GM19467 (cell line): ENCODE data around the gene NUPR2.
"Not testable (repeated sequence)": the region's sequence is repeated elsewhere in the genome, so short reads cannot be mapped to it uniquely, and the experiment has no call there.

Experiments used
- ATAC-seq: cut with Tn5 transposase; IDR thresholded peaks from one replicate; pipeline ENCODE4 v1.9.1; 2021; ENCODE audit warnings: mild to moderate bottlenecking, moderate library complexity; ENCODE audit not compliant: unreplicated experiment

NUPR2 gene

DNA sequence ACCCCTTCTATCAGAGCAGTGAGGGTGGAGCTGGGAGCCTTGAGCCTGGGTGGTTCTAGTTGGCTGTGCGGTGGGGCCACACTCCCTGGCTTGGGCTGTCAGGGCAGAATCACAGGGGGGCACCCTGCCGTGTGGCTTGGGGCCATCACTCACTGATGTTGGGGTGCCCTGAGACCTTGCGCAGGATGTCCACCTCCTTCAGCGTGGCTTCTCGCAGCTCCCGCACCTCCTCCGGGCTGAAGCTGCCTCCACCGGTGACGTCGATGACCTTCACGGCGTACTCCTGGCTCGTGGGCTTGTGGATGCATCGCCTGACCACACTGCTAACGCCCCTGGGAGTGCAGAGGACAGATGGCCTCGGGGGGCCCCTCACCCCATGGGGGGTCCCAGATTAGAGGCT lies 28.8 kb downstream of the NUPR2 start:
- no peak for ATAC-seq

DNA sequence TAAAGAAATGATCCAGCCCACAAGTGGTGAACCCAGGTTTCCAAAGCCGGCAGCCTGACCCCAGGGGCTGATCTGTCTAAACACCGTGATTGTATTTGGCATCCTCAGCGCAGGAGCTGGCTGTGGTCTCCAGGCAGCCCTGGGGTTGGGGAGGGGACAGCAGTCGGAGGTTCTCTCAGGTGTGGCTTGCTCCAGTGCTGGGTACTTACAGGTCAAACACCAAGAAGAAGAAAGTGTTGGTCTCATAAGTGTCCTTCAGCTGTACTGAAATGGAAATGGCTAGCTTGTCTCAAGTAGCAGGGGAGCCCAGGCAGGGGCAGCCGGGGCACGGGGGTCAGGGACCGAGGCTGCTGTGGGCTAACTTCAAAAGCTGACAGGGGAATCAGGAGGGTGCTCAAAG lies 29.5 kb downstream of the NUPR2 start:
- ATAC-seq = no peak

DNA sequence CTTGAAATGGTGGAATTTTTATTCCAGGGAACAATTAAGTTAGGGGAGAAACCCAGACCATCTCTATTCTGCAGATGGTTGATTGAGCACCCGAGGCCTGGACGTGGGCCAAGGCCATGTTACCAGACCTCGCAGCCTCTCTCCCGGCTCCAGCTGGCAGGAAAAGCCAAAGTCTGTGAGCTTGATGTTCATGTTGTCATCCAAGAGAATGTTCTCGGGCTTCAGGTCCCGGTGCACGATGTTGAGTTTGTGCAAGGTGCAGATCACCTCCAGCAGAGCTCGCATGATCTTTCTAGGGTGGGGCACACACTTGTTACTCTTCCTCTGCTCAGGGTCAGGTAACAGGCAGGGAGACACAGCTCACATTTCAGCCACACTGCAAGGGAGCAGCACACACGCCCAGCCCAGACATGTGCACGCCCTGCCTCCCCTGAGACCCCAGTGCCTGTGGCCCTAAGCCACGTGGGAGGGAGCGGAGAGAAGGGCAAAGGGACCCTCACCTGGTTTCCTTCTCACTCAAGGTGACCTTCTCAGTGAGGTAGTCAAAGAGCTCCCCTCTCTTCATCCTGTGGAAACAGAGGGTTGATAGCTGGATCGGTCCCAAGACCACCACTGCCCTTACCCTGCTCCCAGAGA lies 32.9 kb downstream of the NUPR2 start:
- ATAC-seq = no peak

DNA sequence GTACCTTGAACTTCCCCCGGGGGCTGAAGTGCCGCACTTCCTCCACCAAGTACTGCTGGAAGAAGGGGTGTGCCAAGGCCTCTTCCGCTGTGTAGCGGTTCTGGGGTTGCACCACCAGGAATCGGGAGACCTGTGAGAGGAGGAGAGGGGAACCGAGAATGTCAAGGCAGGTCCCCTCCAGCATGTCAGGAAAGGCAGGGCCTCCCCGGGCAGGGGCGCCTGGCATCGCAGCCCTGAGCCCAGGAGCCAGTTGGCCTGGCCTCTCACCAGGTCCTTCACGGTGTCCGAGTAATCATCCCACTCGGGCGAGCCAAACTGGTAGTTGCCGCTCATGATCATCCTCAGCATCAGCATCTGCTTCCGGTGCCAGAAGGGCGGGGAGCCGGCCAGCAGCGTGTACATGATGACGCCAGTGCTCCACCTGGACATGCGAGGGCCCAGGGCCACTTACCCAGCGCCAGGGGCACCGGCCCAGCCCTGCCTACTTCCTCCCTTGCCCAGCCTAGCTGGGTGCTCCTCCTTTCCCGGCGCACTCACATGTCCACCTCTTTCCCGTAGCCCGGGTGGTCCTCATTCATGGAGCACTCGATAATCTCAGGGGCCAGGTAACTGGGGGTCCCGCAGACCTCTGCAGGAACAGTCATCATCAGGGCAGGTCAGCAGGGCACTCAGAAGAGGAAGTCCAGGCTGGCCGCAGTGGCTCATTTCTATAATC lies 34.4 kb downstream of the NUPR2 start:
- no peak for ATAC-seq

DNA sequence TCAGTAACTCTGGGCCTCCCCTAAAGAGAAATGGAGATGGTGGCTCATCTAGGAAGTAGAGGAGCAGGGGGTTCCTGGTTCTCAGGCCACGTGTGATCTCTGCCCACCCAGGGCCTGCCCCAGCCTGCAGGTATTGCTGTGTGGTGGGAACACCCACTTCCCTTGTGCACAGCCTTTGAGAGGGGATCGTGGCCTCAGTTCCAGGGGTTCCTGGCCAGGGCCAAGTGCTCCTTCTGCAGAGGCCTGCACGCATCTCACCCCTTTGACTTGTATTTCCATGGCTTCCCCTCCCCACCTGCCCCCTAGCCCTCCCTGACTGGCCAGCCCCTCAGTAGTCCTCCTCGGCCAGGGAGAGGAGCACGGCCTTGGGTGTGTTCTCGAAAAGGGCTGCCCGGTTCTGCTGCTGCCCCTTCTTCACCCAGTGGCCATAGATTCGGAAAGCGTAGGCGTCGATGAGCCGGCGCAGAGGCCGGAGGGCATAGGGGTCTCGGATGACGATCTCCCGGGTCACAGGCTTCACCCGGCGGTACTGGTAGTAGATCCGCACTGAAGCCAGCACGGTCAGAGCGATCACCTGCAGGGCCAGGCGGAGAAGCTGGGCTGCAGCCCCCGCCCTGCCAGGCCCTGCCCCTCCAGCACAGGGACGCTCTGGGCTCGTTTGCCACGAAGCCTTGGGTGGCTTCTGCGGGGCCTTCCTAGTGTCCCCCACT lies 35.3 kb downstream of the NUPR2 start:
- not testable (repeated sequence) for ATAC-seq

DNA sequence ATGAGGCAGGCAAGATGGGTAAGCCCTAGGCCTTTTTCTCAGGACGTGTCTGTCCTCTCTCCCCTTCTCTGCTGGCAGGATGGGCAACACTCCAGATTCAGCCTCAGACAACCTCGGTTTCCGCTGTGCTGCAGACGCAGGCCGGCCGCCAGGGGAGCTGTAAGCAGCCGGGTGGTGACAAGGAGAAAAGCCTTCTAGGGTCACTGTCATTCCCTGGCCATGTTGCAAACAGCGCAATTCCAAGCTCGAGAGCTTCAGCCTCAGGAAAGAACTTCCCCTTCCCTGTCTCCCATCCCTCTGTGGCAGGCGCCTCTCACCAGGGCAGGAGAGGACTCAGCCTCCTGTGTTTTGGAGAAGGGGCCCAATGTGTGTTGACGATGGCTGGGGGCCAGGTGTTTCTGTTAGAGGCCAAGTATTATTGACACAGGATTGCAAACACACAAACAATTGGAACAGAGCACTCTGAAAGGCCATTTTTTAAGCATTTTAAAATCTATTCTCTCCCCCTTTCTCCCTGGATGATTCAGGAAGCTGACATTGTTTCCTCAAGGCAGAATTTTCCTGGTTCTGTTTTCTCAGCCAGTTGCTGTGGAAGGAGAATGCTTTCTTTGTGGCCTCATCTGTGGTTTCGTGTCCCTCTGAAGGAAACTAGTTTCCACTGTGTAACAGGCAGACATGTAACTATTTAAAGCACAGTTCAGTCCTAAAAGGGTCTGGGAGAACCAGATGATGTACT lies 36.6 kb downstream of the NUPR2 start:
- no peak for ATAC-seq

DNA sequence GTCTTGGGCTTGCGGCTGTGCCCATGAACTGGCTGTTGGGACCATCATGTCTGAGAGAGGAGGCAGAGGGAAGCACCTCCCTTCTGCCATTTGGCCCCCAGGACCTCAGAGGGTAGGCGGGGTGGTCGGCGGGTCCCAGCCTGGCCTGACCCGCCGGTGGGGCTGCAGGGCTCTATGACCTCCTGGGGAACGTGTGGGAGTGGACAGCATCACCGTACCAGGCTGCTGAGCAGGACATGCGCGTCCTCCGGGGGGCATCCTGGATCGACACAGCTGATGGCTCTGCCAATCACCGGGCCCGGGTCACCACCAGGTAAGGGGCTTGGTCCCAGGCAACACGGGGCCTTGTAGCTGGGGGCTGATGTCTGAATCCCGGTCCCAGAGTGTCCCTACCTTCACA lies 38.0 kb downstream of the NUPR2 start:
- ATAC-seq = no peak

DNA sequence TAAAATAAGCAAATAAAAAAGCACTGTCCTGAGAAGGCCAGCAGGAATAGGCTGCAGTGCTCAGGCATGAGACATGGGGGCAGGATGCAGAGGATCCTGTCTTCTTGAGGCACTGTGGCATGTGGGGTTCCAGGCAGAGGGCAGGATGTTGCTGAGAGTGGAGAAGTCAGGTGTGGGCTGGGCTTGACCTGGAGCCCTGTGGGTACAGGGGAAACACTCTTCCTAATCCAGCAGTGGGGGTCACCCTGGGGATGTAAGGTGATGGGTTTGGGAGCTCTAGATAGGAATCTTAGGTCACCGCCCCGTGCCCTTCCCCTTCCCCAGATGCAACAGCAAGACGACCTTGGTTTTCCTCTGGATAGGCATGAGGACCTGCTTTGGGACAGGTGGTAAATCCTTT lies 38.5 kb downstream of the NUPR2 start:
- ATAC-seq = no peak

DNA sequence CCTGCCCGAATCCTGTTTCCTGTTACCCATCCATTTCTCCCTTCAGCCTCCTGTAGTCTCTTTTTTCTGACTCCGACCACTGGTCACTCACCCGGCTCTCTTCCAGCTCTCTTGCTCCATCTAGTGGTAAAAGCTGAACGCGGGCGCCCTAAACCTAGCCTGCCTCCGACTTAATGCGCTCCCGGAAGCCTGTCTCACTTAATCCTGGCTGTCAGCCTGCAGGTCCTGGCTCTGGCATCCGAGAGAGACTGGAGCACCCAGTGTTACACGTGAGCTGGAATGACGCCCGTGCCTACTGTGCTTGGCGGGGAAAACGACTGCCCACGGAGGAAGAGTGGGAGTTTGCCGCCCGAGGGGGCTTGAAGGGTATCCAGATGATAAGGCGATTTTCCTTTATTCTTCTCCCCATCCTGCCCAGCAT lies 41.8 kb downstream of the NUPR2 start:
- peak; percentile 88 for ATAC-seq

DNA sequence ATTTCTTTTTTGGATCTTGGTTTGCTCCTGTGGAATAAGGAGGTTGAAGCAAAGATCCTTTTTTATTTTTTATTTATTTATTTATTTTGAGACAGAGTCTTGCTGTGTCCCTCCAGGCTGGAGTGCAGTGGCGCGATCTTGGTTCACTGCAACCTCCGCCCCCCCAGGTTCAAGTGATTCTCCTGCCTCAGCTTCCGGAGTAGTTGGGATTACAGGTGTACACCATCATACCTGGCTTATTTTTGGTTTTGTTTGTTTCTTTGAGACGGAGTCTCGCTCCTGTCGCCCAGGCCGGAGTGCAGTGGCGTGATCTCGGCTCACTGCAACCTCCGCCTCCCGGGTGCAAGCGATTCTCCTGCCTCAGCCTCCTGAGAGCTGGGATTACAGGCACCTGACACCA lies 49.8 kb downstream of the NUPR2 start:
- ATAC-seq = not testable (repeated sequence)
